IMR-90 (cell line): ENCODE data around the gene MEIKIN. TPM values are rescaled to one million over a fixed set of nuclear protein-coding genes. Genes with fewer than 3 reads are reported as not detected.

Experiments
- ATAC-seq: fragments of 200-7000 bp; cut with Tn5 transposase; 2 replicates; pipeline ENCODE4 v1.9.1; 2020; ENCODE audit warnings: low read depth, mild to moderate bottlenecking, moderate library complexity
- BruUV-seq: library from RNA; stranded (reverse); fragments of 400-500 nt; replicated peaks from 2 replicates; lab custom pipeline; 2021; lab: Mats Ljungman, UMichigan
- CTCF ChIA-PET: fragments of 300-600 bp; formaldehyde crosslinking; extraction: SDS; loops from one replicate; lab custom pipeline; 2021; ENCODE audit warnings: antibody characterized with exemption; lab: Yijun Ruan, JAX
- POLR2A ChIA-PET: fragments of 300-600 bp; sonication (Branson Sonifier 250); formaldehyde crosslinking; loops from one replicate; lab custom pipeline; 2022; ENCODE audit warnings: antibody characterized with exemption; ENCODE audit not compliant: unreplicated experiment; lab: Charles Lee
- DNase-seq: peaks from one replicate; pipeline ENCODE4 v3.0.0; 2013
- H2AFZ ChIP-seq: replicated peaks from 2 replicates; pipeline ENCODE3; 2013; ENCODE audit warnings: low read length, mild to moderate bottlenecking; ENCODE audit not compliant: poor library complexity
- H2AK5ac ChIP-seq: 2 replicates; pipeline ENCODE4 v1.6.1; 2013; ENCODE audit warnings: low read depth, low read length, inconsistent platforms
- H2AK9ac ChIP-seq: replicated peaks from 2 replicates; pipeline ENCODE3; 2013; ENCODE audit warnings: mild to moderate bottlenecking, low read depth, low read length, moderate library complexity; ENCODE audit not compliant: poor library complexity
- H2BK120ac ChIP-seq: 2 replicates; pipeline ENCODE4 v1.6.1; 2013; ENCODE audit warnings: low read depth, low read length, inconsistent platforms
- H2BK15ac ChIP-seq: 3 replicates; pipeline ENCODE4 v1.6.1; 2013; ENCODE audit warnings: low read depth, low read length, inconsistent platforms
- H2BK20ac ChIP-seq: 2 replicates; pipeline ENCODE4 v1.6.1; 2013; ENCODE audit warnings: low read depth, mild to moderate bottlenecking, inconsistent platforms, low read length, moderate library complexity
- H2BK5ac ChIP-seq: 2 replicates; pipeline ENCODE4 v1.6.1; 2013; ENCODE audit warnings: mild to moderate bottlenecking, low read depth, low read length, inconsistent platforms; ENCODE audit not compliant: poor library complexity, severe bottlenecking
- H3K14ac ChIP-seq: replicated peaks from 2 replicates; pipeline ENCODE4 v1.6.1; 2013; ENCODE audit warnings: low read depth, low read length, inconsistent platforms
- H3K18ac ChIP-seq: 2 replicates; pipeline ENCODE4 v1.6.1; 2013; ENCODE audit warnings: low read depth, low read length, control low read depth
- H3K23ac ChIP-seq: 2 replicates; pipeline ENCODE4 v1.6.1; 2013; ENCODE audit warnings: low read depth, low read length, inconsistent platforms
- H3K27ac ChIP-seq: 2 replicates; pipeline ENCODE4 v1.5.1; 2013; ENCODE audit warnings: mild to moderate bottlenecking, control low read depth, low read length; ENCODE audit not compliant: insufficient read depth
- H3K27me3 ChIP-seq: 2 replicates; pipeline ENCODE4 v1.6.1; 2013; ENCODE audit warnings: low read length; ENCODE audit not compliant: control insufficient read depth, insufficient read depth
- H3K36me3 ChIP-seq: 2 replicates; pipeline ENCODE4 v1.6.1; 2013; ENCODE audit warnings: low read length, mixed read lengths; ENCODE audit not compliant: control insufficient read depth, insufficient read depth
- H3K4ac ChIP-seq: 2 replicates; pipeline ENCODE4 v1.6.1; 2013; ENCODE audit warnings: low read depth, low read length, inconsistent platforms
- H3K4me1 ChIP-seq: 2 replicates; pipeline ENCODE4 v1.6.1; 2013; ENCODE audit warnings: low read length, mixed read lengths; ENCODE audit not compliant: control insufficient read depth, insufficient read depth
- H3K4me2 ChIP-seq: 2 replicates; pipeline ENCODE4 v1.6.1; 2013; ENCODE audit warnings: low read depth, mild to moderate bottlenecking, control low read depth, low read length, moderate library complexity
- H3K4me3 ChIP-seq: 2 replicates; pipeline ENCODE4 v1.5.1; 2013; ENCODE audit warnings: low read depth, mild to moderate bottlenecking, control low read depth, low read length, moderate library complexity; ENCODE audit not compliant: insufficient read depth
- H3K56ac ChIP-seq: 2 replicates; pipeline ENCODE4 v1.6.1; 2013; ENCODE audit warnings: low read length, inconsistent platforms; ENCODE audit not compliant: insufficient read depth; ENCODE audit errors: extremely low read depth
- H3K79me1 ChIP-seq, 2 experiments: 2 replicates each; pipeline ENCODE4 v1.6.1; 2013; ENCODE audit warnings: low read length in 2 of 2, inconsistent platforms in 1 of 2, low read depth in 1 of 2
- H3K9ac ChIP-seq: 2 replicates; pipeline ENCODE4 v1.6.1; 2013; ENCODE audit warnings: low read depth, low read length, control low read depth
- H3K9me1 ChIP-seq: 2 replicates; pipeline ENCODE4 v1.6.1; 2013; ENCODE audit warnings: low read length, inconsistent platforms; ENCODE audit not compliant: insufficient read depth
- H3K9me3 ChIP-seq: 2 replicates; pipeline ENCODE4 v1.6.1; 2013; ENCODE audit warnings: low read length; ENCODE audit not compliant: control insufficient read depth, insufficient read depth
- H4K20me1 ChIP-seq: 2 replicates; pipeline ENCODE4 v1.6.1; 2013; ENCODE audit warnings: low read length, inconsistent platforms; ENCODE audit not compliant: insufficient read depth
- H4K5ac ChIP-seq: 2 replicates; pipeline ENCODE4 v1.6.1; 2013; ENCODE audit warnings: mild to moderate bottlenecking, low read depth, low read length, control low read depth
- H4K8ac ChIP-seq, 2 experiments: 2 replicates each; pipeline ENCODE4 v1.6.1; 2013; ENCODE audit warnings: low read depth in 2 of 2, low read length in 2 of 2, control low read depth in 1 of 2, inconsistent platforms in 1 of 2
- H4K91ac ChIP-seq: 2 replicates; pipeline ENCODE4 v1.6.1; 2013; ENCODE audit warnings: low read depth, low read length, inconsistent platforms; ENCODE audit not compliant: insufficient read depth
- BHLHE40 ChIP-seq: fragments of 150-350 bp; IDR thresholded peaks from 2 replicates; pipeline ENCODE4 v1.6.1; 2016; ENCODE audit warnings: mild to moderate bottlenecking, low read depth, low read length
- CEBPB ChIP-seq: IDR thresholded peaks from 2 replicates; pipeline ENCODE4 v1.6.1; 2012; ENCODE audit warnings: low read depth, low read length, improper control_type of control experiment
- CHD1 ChIP-seq: IDR thresholded peaks from 2 replicates; pipeline ENCODE4 v1.6.1; 2012; ENCODE audit warnings: low read depth, low read length, improper control_type of control experiment
- CTCF ChIP-seq: conservative IDR thresholded peaks from 2 replicates; pipeline ENCODE4 v1.5.1; 2012; ENCODE audit warnings: mild to moderate bottlenecking, low read depth, low read length, improper control_type of control experiment
- ELK1 ChIP-seq: fragments of 150-350 bp; IDR thresholded peaks from 2 replicates; pipeline ENCODE4 v1.6.1; 2016; ENCODE audit warnings: low read depth, mild to moderate bottlenecking, low read length, moderate library complexity, borderline replicate concordance
- FOS ChIP-seq: fragments of 150-350 bp; IDR thresholded peaks from 2 replicates; pipeline ENCODE4 v1.6.1; 2016; ENCODE audit warnings: low read depth, low read length
- MAFK ChIP-seq: IDR thresholded peaks from 2 replicates; pipeline ENCODE4 v1.6.1; 2012; ENCODE audit warnings: low read depth, low read length, improper control_type of control experiment
- MAZ ChIP-seq: IDR thresholded peaks from 2 replicates; pipeline ENCODE4 v1.6.1; 2012; ENCODE audit warnings: low read depth, mild to moderate bottlenecking, low read length, improper control_type of control experiment, moderate library complexity, borderline replicate concordance
- MXI1 ChIP-seq: IDR thresholded peaks from 2 replicates; pipeline ENCODE4 v1.6.1; 2012; ENCODE audit warnings: low read depth, mild to moderate bottlenecking, low read length, moderate library complexity, borderline replicate concordance
- NFE2L2 ChIP-seq: fragments of 150-350 bp; IDR thresholded peaks from 2 replicates; pipeline ENCODE4 v1.6.1; 2016; ENCODE audit warnings: low read depth, mild to moderate bottlenecking, low read length
- POLR2A ChIP-seq: IDR thresholded peaks from 2 replicates; pipeline ENCODE4 v1.6.1; 2012; ENCODE audit warnings: mild to moderate bottlenecking, low read depth, low read length
- RAD21 ChIP-seq: IDR thresholded peaks from 2 replicates; pipeline ENCODE4 v1.6.1; 2012; ENCODE audit warnings: low read length, improper control_type of control experiment
- RCOR1 ChIP-seq: IDR thresholded peaks from 2 replicates; pipeline ENCODE4 v1.6.1; 2012; ENCODE audit warnings: mild to moderate bottlenecking, low read length, improper control_type of control experiment; ENCODE audit not compliant: insufficient replicate concordance
- RFX5 ChIP-seq: IDR thresholded peaks from 2 replicates; pipeline ENCODE4 v1.8.0; 2012; ENCODE audit warnings: low read depth, mild to moderate bottlenecking, low read length, moderate library complexity
- SMC3 ChIP-seq: fragments of 150-350 bp; IDR thresholded peaks from 2 replicates; pipeline ENCODE4 v1.6.1; 2016; ENCODE audit warnings: low read depth, mild to moderate bottlenecking, antibody characterized with exemption, low read length, moderate library complexity
- USF2 ChIP-seq: fragments of 150-350 bp; IDR thresholded peaks from 2 replicates; pipeline ENCODE4 v1.6.1; 2017; ENCODE audit warnings: mild to moderate bottlenecking, antibody characterized with exemption, low read length, low read depth
- WGBS, 2 experiments: methylation state at CpG; one replicate each; pipeline versions ENCODE4 v1.1.5 to v1.1.7; 2013; ENCODE audit warnings: missing lambda C conversion rate in 2 of 2; ENCODE audit not compliant: insufficient read length in 1 of 2; ENCODE audit errors: extremely low coverage in 2 of 2; 5-methylcytosine and 5-hydroxymethylcytosine counted together
- dilution Hi-C: fragments of 300-500 bp; cut with HindIII; formaldehyde crosslinking; loops from one replicate; pipeline ENCODE4 v1.14.3; 2018; ENCODE audit warnings: low sequenced_read_pairs; ENCODE audit not compliant: unreplicated experiment
- in situ Hi-C: fragments of 300-500 bp; cut with MboI; formaldehyde crosslinking; loops from 3 replicates; pipeline ENCODE4 v1.14.3; 2019; ENCODE audit warnings: low sequenced_read_pairs, inconsistent platforms, mixed read lengths
- intact Hi-C: fragments of 100-400 bp; cut with micrococcal nuclease; formaldehyde crosslinking; loops from 2 replicates; pipeline ENCODE4 v1.10.0; 2022
- polyA plus RNA-seq, 3 experiments: library from polyadenylated mRNA; depleted of rRNA; stranded (reverse); fragments of >200 nt; gene quantifications; 2 replicates each; pipeline ENCODE4 v1.2.3, GENCODE V29; 2012; ENCODE audit warnings: low replicate concordance in 1 of 3
- total RNA-seq: library from RNA; depleted of rRNA; stranded (reverse); fragments of >200 nt; gene quantifications from 2 replicates; pipeline ENCODE4 v1.2.3, GENCODE V29; 2012

The MEIKIN gene
- total and polyA plus RNA-seq, 2 of the 4 experiments (the other 2 are of a cell fraction) = not detected

GRCh38 chr5:131973089-131973712 lies 27.7 kb upstream of the MEIKIN start:
- Histone ChIP-seq H2BK20ac (no peak overlapping the region), H2AFZ (no peak overlapping the region), H2AK5ac (no peak overlapping the region), H3K4me1 (no peaks in the 10 kb centered on the region), H3K4me2 (no peak overlapping the region), H3K14ac (no peak overlapping the region), H3K27ac (no peak overlapping the region), H3K36me3 (no peaks in the 10 kb centered on the region), H3K27me3 (peaks cover 3% of the 10 kb centered on the region), H4K8ac (no peak overlapping the region), H3K18ac (no peak overlapping the region), H2BK5ac (no peak overlapping the region), H3K56ac (no peak overlapping the region), H2AK9ac (no peak overlapping the region), H4K20me1 (no peaks in the 10 kb centered on the region), H2BK120ac (no peak overlapping the region), H4K5ac (no peak overlapping the region), H4K91ac (no peak overlapping the region), H3K9me3 (no peaks in the 10 kb centered on the region), H3K9ac (no peak overlapping the region), H3K9me1 (no peaks in the 10 kb centered on the region), H3K4me3 (no peak overlapping the region), H3K4ac (no peak overlapping the region), H3K79me1 (no peaks in the 10 kb centered on the region), H2BK15ac (no peak overlapping the region), H3K23ac (no peak overlapping the region)
- TF ChIP-seq ELK1 (no peak), RAD21 (no peak), NFE2L2 (no peak), USF2 (no peak), MAFK (no peak), CTCF (no peak), FOS (no peak), BHLHE40 (no peak), MXI1 (no peak), CEBPB (no peak), MAZ (no peak), SMC3 (no peak), POLR2A (no peak), RFX5 (no peak), RCOR1 (no peak), CHD1 (no peak)
- dilution Hi-C loops (no loop called here), in situ Hi-C loops (no loop called here), intact Hi-C loops (no loop called here)
- POLR2A ChIA-PET = no interaction called here
- WGBS, 2 experiments = 61% methylated on average over 6 of the region's 9 CpGs; no CpG with 5 or more reads in 1 of the 2 experiments
- no peak for ATAC-seq
- BruUV-seq = no TSS peak
- CTCF ChIA-PET = no interaction called here
- DNase-seq = no peak
